GM19395 (cell line): ENCODE data around the gene NCEH1.

Experiments used
- ATAC-seq: cut with Tn5 transposase; IDR thresholded peaks from one replicate; pipeline ENCODE4 v1.9.1; 2021; ENCODE audit warnings: mild to moderate bottlenecking, moderate library complexity; ENCODE audit not compliant: unreplicated experiment

The NCEH1 gene

DNA sequence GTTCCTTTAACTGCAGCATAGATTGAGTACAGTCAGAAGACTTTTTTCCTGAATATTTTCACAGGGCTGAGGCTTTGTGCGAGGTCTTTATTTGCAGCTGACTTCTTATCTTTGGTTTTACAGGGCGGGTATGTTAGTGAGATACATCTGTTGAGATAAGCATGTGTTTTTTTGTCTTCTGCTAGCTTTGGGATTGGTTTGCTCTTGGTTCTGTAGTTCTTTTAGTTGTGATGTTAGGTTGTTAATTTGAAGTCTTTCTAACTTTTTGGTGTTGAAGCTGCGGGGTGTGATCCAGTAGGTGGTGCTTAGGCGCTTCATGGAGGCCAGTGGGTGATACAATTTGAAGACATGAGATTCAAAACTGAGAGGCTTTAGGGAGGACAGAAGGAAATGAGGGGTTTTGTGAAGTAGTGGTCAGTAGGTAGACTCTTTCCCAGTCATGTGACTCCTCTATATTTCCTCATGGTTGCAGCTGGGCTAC is 119.7 kb downstream of the NCEH1 start:
- ATAC-seq: no peak

DNA sequence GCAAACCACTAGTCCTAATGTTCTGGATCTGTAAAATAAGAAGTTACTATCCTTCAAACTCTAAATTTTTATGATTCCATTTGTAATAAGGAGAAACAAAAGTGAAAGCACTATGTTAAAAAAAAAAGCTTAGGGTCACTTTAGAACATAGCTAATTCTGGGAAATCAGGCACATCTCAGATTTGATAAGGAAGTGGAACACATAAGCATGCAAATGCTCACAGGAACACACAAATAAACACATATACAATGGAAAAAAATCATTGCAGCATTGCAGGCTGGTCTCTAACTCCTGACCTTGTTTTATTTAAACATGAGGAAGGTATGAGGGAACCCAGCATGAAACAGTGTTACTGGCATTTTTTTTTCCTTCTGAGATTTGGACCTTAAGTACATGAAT is 124.4 kb downstream of the NCEH1 start:
- ATAC-seq: no peak

DNA sequence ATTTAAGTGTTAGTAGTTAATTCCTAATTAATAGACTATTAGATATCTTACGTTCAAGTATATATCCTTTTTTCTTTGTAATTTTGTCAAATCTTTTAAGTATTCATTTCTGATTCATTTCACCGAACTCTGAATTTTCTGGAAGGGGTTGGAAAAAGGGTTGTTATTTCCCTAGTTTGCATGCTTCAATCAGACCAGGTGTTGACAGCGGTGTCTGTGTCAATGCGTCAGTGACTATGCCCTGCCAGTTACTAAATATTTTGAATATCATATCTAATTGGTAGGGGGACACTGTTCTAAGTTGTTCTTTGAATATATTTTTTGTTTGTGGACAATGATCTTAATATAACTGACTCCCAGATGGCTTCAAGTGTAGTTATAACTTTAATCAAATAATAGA is 124.9 kb downstream of the NCEH1 start:
- ATAC-seq: no peak

DNA sequence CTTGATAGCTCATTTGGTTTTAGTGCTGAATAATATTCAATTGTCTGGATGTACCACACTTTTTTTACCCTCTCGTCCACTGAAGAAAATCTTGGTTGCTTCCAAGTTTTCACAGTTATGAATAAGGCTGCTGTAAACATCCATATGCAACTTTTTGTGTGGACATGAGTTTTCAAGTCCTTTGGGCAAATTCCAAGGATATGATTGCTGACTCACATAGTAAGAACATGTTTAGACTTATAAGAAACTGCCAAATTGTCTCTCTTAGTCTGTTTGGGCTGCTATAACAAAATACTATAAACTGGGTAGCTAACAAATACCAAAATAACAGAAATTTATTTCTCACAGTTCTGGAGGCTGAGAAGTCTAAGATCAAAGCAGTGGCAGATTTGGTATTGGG is 128.2 kb downstream of the NCEH1 start:
- ATAC-seq: no peak

DNA sequence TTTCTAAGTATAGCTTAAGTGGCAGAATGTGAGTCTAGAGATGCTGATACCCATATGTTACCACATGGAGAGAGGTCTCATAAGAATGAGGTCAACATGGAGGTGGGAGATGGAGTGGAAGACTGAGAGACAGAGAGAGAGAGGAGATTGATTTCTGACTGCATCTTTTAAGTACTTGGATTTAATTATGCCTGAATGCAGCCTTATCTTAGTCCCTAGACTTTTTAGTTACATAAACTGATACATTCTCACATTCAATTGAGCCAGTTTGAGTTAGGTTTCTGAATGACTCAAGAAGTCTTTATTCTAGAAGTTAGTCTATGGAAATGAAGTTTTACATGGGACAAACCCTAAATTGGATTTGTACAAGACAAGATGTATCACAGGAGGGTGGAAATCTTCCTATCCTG is 129.1 kb downstream of the NCEH1 start:
- no peak for ATAC-seq

DNA sequence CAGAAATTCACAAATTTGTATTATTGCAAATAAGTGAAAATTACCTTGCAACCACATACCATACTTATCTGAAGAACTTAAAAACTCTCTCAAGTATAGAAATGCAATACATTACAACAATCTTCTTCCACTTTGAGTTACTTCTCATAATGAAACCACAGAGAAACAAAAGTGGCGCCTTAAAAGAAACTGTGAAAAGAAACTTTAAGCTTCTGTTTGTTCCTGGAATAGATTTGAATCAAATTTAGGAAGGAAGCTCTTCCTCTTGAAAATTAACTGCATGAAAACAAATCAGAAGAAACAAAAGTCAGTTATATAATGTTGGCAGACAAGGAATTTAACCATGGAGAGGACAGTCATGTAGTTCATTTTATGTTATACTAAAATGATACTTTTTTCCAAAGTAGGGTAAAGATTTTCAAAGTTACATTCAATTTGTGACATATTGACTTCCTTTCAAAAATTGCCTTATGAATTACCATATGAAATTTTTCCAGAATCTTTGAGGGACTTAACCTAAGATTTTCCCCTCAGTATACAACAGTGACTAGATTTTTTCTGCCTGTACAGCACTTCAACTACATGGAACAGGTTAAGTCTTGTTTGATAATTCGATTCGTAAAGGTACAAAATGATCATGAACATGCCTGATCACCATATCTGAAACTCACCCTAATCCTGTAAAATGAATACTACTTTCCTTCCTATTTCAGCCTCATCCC is 130.0 kb downstream of the NCEH1 start:
- ATAC-seq: peak; percentile 80
